ENCODE results near the gene PLD6. TPM values are rescaled to one million over a fixed set of nuclear protein-coding genes. Genes with fewer than 3 reads are reported as not detected.

Gene PLD6
- total and polyA plus RNA-seq, 10 donors = 1.4 to 5.6 (median 3.5) TPM

- intact Hi-C loops (cut with DNase I; ENCODE audit: low total_unique reads) = no loop called here
Observed at GRCh38 chr17:17167356-17167755, 38.8 kb downstream of the PLD6 start.

GRCh38 chr17:17166446-17166845, 39.7 kb downstream of the PLD6 start:
- Histone ChIP-seq H3K4me3 (no peak overlapping the region), H3K9me3 (no peaks in the 10 kb centered on the region), H3K27ac (no peak overlapping the region), H3K4me1 (peaks cover 3 to 36% (median 13%) of the 10 kb centered on the region in 6 donors), H3K36me3 (peaks cover 0 to 99% (median 84%) of the 10 kb centered on the region in 6 donors), H3K27me3 (replicated peaks in 1 of 7) (no peaks in the 10 kb centered on the region)
- WGBS, 5 donors = 95 to 100% (median 97%) methylated on average over 1 to 8 of the region's 8 CpGs
- intact Hi-C loops (cut with DNase I; ENCODE audit: low total_unique reads) = no loop called here
- no peak for DNase-seq
- TF ChIP-seq POLR2A (IDR thresholded peaks at IDR 0.05) (no peak), CTCF (IDR thresholded peaks at IDR 0.05 in 8 of 11, conservative IDR thresholded peaks at IDR 0.05 in 3 of 11) (no peak)

More at GRCh38 chr17:17167356-17167755, 38.8 kb downstream of the PLD6 start:
- H3K4me1 ChIP-seq = peaks cover 7 to 44% (median 21%) of the 10 kb centered on the region in 6 donors
- no peaks in the 10 kb centered on the region for H3K9me3 ChIP-seq
- no peaks in the 10 kb centered on the region for H3K27me3 ChIP-seq (replicated peaks in 1 of 7)
- TF ChIP-seq POLR2A (IDR thresholded peaks at IDR 0.05) (no peak), POLR2AphosphoS5 (IDR thresholded peaks at IDR 0.05) (peak in 1 of 3 donors; percentile 31)
- no peak for DNase-seq
- H3K4me3 ChIP-seq = no peak overlapping the region
- H3K36me3 ChIP-seq = peaks cover 0 to 99% (median 84%) of the 10 kb centered on the region in 6 donors
- WGBS, 5 donors = 91 to 100% (median 96%) methylated on average over 6 to 10 of the region's 10 CpGs
- H3K27ac ChIP-seq = no peak overlapping the region

- Histone ChIP-seq H3K9me3 (no peaks in the 10 kb centered on the region), H3K27ac (no peak overlapping the region), H3K4me3 (no peak overlapping the region), H3K36me3 (peaks cover 0 to 99% (median 85%) of the 10 kb centered on the region in 6 donors), H3K27me3 (replicated peaks in 1 of 7) (no peaks in the 10 kb centered on the region), H3K4me1 (peaks cover 3 to 30% (median 8%) of the 10 kb centered on the region in 6 donors)
- TF ChIP-seq POLR2AphosphoS5 (IDR thresholded peaks at IDR 0.05) (peak in 1 of 3 donors; percentile 26), POLR2A (IDR thresholded peaks at IDR 0.05) (no peak)
- intact Hi-C loops (cut with DNase I; ENCODE audit: low total_unique reads) = no loop called here
- 90 to 93% (median 91%) methylated on average over 19 to 23 of the region's 23 CpGs for WGBS, 5 donors
- no peak for DNase-seq
Observed at GRCh38 chr17:17165666-17166308, 40.3 kb downstream of the PLD6 start.

- 91 to 94% (median 92%) methylated on average over 17 of the region's 17 CpGs for WGBS, 5 donors
- intact Hi-C loops (cut with DNase I; ENCODE audit: low total_unique reads) = no loop called here
- no peaks in the 10 kb centered on the region for H3K27me3 ChIP-seq (replicated peaks in 1 of 7)
- no peaks in the 10 kb centered on the region for H3K9me3 ChIP-seq
- no peak for DNase-seq
- peaks cover 0 to 22% (median 0%) of the 10 kb centered on the region in 6 donors for H3K4me1 ChIP-seq
- TF ChIP-seq CTCF (IDR thresholded peaks at IDR 0.05 in 8 of 11, conservative IDR thresholded peaks at IDR 0.05 in 3 of 11) = no peak
- no peak for TF ChIP-seq POLR2A (IDR thresholded peaks at IDR 0.05)
- TF ChIP-seq POLR2AphosphoS5 (IDR thresholded peaks at IDR 0.05) = peak in 1 of 3 donors; percentile 11
- no peak overlapping the region for H3K27ac ChIP-seq
- H3K4me3 ChIP-seq = no peak overlapping the region
- peaks cover 0 to 100% (median 94%) of the 10 kb centered on the region in 6 donors for H3K36me3 ChIP-seq
Observed at GRCh38 chr17:17164676-17165075, 41.5 kb downstream of the PLD6 start.

- Histone ChIP-seq H3K27me3 (replicated peaks in 1 of 7) (no peaks in the 10 kb centered on the region), H3K27ac (no peak overlapping the region), H3K4me3 (no peak overlapping the region), H3K4me1 (peaks cover 0 to 22% (median 0%) of the 10 kb centered on the region in 6 donors), H3K9me3 (no peaks in the 10 kb centered on the region), H3K36me3 (peaks cover 0 to 100% (median 94%) of the 10 kb centered on the region in 6 donors)
- no peak for DNase-seq
- 86 to 97% (median 89%) methylated on average over 19 to 25 of the region's 25 CpGs for WGBS, 5 donors
- intact Hi-C loops (cut with DNase I; ENCODE audit: low total_unique reads) = no loop called here
- TF ChIP-seq POLR2AphosphoS5 (IDR thresholded peaks at IDR 0.05) (peak; percentile 26 to 71 (median 64)), POLR2A (IDR thresholded peaks at IDR 0.05) (no peak), CTCF (IDR thresholded peaks at IDR 0.05 in 8 of 11, conservative IDR thresholded peaks at IDR 0.05 in 3 of 11) (no peak)
Observed at GRCh38 chr17:17164156-17164555, 42.0 kb downstream of the PLD6 start.

All from spleen (tissue), 11 donors.